Neural crest cell (in vitro differentiated cells): ENCODE measurements around the gene BLVRA. TPM values are rescaled to one million over a fixed set of nuclear protein-coding genes. Genes with fewer than 3 reads are reported as not detected.

Source experiments
- DNase-seq: peaks from one replicate; pipeline ENCODE4 v3.0.0; 2021; ENCODE audit warnings: low read depth, mixed read lengths, low spot score
- H3K27ac Mint-ChIP-seq: one replicate; pipeline ENCODE4 v1.8.0; 2021; ENCODE audit warnings: mild to moderate bottlenecking, mixed read lengths; ENCODE audit not compliant: unreplicated experiment
- H3K27me3 Mint-ChIP-seq: 2 replicates; pipeline ENCODE4 v1.8.0; 2021; ENCODE audit warnings: low read depth, mild to moderate bottlenecking, mixed read lengths
- H3K36me3 Mint-ChIP-seq: 2 replicates; pipeline ENCODE4 v1.8.0; 2021; ENCODE audit warnings: low read depth, mild to moderate bottlenecking, mixed read lengths
- H3K4me1 Mint-ChIP-seq: 2 replicates; pipeline ENCODE4 v1.8.0; 2021; ENCODE audit warnings: mixed read lengths
- H3K4me3 Mint-ChIP-seq: one replicate; pipeline ENCODE4 v1.8.0; 2021; ENCODE audit warnings: mild to moderate bottlenecking, mixed read lengths
- H3K9me3 Mint-ChIP-seq: 2 replicates; pipeline ENCODE4 v1.8.0; 2021; ENCODE audit warnings: mixed read lengths
- total RNA-seq: library from RNA; stranded (reverse); gene quantifications from 2 replicates; pipeline ENCODE4 v1.2.1, GENCODE V29; 2021
- TF ChIP-seq, protein P1 (sequence below): fragments of 200-600 bp; sonication (generic); conservative IDR thresholded peaks from 2 replicates; pipeline ENCODE4 v1.5.0; 2021; ENCODE audit warnings: antibody characterized with exemption, mild to moderate bottlenecking

BLVRA gene
- total RNA-seq, 1 donor from 2014 or later, result 31.3 TPM

DNA sequence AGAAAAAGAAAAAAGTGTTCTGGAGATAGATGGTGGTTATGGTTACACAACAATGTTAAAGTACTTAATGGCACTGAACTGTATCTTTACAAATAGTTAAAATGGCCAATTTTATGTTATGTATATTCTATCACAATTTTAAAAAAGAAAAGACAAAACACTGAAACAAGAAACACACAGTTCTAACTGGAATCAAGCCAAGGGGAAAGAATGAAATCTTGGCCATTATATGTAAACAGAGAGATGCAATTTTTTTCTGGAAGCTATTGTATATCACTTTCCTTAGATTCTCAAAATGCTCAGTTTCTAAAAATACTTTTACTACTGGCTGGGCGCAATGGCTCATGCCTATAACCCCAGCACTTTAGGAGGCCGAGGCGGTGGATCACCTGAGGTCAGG is 33.2 kb upstream of the BLVRA start:
- H3K4me3 Mint-ChIP-seq, result no peak overlapping the region
- H3K27me3 Mint-ChIP-seq, result no peaks in the 10 kb centered on the region
- H3K4me1 Mint-ChIP-seq, result peaks cover 29% of the 10 kb centered on the region
- no peak overlapping the region for H3K27ac Mint-ChIP-seq
- TF ChIP-seq, protein P1, sequence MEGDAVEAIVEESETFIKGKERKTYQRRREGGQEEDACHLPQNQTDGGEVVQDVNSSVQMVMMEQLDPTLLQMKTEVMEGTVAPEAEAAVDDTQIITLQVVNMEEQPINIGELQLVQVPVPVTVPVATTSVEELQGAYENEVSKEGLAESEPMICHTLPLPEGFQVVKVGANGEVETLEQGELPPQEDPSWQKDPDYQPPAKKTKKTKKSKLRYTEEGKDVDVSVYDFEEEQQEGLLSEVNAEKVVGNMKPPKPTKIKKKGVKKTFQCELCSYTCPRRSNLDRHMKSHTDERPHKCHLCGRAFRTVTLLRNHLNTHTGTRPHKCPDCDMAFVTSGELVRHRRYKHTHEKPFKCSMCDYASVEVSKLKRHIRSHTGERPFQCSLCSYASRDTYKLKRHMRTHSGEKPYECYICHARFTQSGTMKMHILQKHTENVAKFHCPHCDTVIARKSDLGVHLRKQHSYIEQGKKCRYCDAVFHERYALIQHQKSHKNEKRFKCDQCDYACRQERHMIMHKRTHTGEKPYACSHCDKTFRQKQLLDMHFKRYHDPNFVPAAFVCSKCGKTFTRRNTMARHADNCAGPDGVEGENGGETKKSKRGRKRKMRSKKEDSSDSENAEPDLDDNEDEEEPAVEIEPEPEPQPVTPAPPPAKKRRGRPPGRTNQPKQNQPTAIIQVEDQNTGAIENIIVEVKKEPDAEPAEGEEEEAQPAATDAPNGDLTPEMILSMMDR, result no peak
- H3K36me3 Mint-ChIP-seq, result peaks cover 9% of the 10 kb centered on the region
- no peaks in the 10 kb centered on the region for H3K9me3 Mint-ChIP-seq
- DNase-seq, result no peak

DNA sequence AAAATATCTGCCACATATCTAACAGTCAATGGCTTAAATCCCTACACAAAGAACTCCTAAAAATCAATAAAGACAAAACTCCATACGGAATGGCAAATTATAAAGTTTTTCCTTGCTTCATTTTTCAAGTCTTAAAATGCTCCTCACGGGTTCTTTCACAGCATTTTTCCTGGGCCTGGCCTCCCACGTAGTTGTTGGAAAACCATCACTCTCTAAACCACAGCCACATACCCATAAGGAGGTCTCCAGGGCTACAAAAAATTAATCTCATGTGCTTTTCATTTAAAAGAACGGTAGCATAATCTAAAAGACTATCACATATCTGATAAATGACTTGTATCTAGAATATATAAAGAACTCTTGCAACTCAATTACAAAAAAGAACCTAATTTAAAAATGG is 32.0 kb upstream of the BLVRA start:
- H3K36me3 Mint-ChIP-seq, result peaks cover 9% of the 10 kb centered on the region
- peaks cover 31% of the 10 kb centered on the region for H3K4me1 Mint-ChIP-seq
- no peak overlapping the region for H3K27ac Mint-ChIP-seq
- H3K9me3 Mint-ChIP-seq, result no peaks in the 10 kb centered on the region
- H3K27me3 Mint-ChIP-seq, result peaks cover 6% of the 10 kb centered on the region
- TF ChIP-seq, protein P1, result no peak
- H3K4me3 Mint-ChIP-seq, result peak overlapping the region; percentile 98
- DNase-seq, result no peak

DNA sequence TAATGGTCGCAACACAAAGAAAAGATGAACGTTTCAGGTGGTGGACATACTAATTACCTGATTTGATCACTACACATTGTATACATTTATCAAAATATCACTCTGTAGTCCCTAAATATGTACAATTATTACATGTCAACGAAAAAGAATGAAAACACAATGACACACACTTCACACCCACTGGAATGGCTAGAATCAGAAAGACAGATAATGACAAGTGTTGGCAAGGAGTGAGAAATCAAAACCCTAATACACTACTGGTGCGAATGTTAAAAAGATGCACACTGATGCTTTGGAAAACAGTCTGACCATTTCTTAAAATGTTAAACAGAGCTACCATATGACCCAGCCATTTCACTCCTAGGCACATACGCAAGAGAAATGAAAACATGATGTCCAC is 31.5 kb upstream of the BLVRA start:
- H3K4me3 Mint-ChIP-seq, result peak overlapping the region; percentile 98
- H3K9me3 Mint-ChIP-seq, result no peaks in the 10 kb centered on the region
- TF ChIP-seq, protein P1, result no peak
- H3K4me1 Mint-ChIP-seq, result peaks cover 31% of the 10 kb centered on the region
- H3K27ac Mint-ChIP-seq, result no peak overlapping the region
- H3K36me3 Mint-ChIP-seq, result peaks cover 9% of the 10 kb centered on the region
- no peak for DNase-seq
- H3K27me3 Mint-ChIP-seq, result peaks cover 11% of the 10 kb centered on the region

DNA sequence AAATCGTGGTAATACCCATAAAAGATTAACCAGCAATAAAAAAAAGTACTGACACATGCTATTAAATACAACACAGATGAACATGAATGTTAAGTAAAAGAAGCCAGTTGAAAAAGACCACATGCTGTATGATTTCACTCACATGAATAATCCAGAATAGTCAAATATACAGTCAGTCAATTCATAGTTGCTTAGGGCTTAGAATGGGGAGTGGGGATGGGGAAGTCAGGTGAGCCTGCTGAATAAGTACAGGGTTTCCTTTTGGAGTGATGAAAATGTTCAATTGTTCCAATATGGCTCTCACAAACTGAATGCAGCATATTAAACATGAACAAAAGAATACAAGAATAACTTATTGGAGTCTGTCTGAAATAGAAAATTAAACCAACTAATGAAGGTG is 31.0 kb upstream of the BLVRA start:
- Mint-ChIP-seq H3K27me3 (peaks cover 14% of the 10 kb centered on the region), H3K27ac (no peak overlapping the region), H3K9me3 (no peaks in the 10 kb centered on the region), H3K4me1 (peaks cover 31% of the 10 kb centered on the region), H3K4me3 (peak overlapping the region; percentile 98), H3K36me3 (peaks cover 9% of the 10 kb centered on the region)
- DNase-seq, result no peak
- TF ChIP-seq, protein P1, result peak; percentile 17

DNA sequence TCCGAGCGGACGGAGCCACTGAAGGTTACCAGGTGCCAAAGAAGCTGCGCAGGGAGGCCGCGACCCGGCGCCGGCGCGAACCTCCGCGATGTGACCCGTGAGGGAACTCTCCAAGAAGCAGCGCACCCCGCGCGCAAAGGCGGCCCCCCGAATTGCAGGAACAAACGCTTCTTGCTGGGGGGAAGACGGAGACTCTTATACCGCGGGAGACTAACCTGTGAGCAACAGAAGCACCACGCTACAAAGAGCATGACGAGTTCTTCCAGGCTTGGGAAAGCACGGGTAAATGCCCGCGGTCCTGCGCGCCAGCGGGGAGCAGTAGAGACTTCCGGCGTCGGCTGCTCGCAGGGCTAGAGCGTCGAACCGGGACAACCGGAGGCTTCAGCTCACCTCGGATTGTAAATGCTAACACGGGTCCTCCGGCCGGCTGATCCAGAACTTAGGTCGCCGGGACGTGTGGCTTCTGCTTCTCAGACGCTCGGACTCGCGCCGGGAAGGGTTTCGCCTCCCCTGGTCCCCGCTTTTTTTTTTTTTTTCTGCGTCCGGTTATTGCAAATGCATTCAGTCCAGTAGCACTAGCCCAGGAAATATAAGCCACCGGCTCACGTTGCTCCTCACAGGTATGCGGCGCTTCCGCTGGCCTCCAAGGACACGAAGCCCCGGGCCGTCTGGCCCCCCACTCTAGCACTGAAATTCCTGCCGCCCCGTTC is 29.1 kb upstream of the BLVRA start, which contains the start of gene COA1:
COA1 (minus strand) TSS at position 310 of the 710 bp plus-strand sequence. CDS start 80,909 bp downstream, outside the sequence.
- peak; percentile 72 for DNase-seq
- Mint-ChIP-seq H3K36me3 (peaks cover 9% of the 10 kb centered on the region), H3K4me3 (peak within 1 kb of the TSS; percentile 98), H3K4me1 (peaks cover 31% of the 10 kb centered on the region), H3K27ac (peak within 1 kb of the TSS; percentile 91), H3K9me3 (no peaks in the 10 kb centered on the region), H3K27me3 (peaks cover 22% of the 10 kb centered on the region)
- TF ChIP-seq, protein P1, result peak; percentile 15
